Measurements from ENCODE around the gene ZPLD1. TPM values are rescaled to one million over a fixed set of nuclear protein-coding genes. Genes with fewer than 3 reads are reported as not detected.

ZPLD1 gene
- total RNA-seq, 1 experiment from 2014 or later, result not detected

- Histone ChIP-seq H2BK120ac (ENCODE audit: low read depth, low read length, poor library complexity, severe bottlenecking) (no peak overlapping the region), H3T11ph (ENCODE audit: low read length) (no peak overlapping the region), H3K23ac (ENCODE audit: insufficient read length, low read depth, low read length) (no peak overlapping the region), H3K79me1 (ENCODE audit: insufficient read depth, low read depth, low read length, poor library complexity, severe bottlenecking) (no peaks in the 10 kb centered on the region), H3K23me2 (ENCODE audit: insufficient read length, low read depth, low read length, poor library complexity, severe bottlenecking) (no peaks in the 10 kb centered on the region), H3K9ac (ENCODE audit: extremely low read depth, insufficient read length, low read length) (no peak overlapping the region), H2AK5ac (ENCODE audit: insufficient read length, low read length) (no peak overlapping the region), H2AFZ (ENCODE audit: low read length) (no peak overlapping the region), H2BK20ac (ENCODE audit: low read depth, low read length, poor library complexity, severe bottlenecking) (no peak overlapping the region), H2BK15ac (ENCODE audit: low read depth, low read length) (no peak overlapping the region), H3K14ac (ENCODE audit: insufficient read depth, low read length) (no peak overlapping the region), H4K91ac (ENCODE audit: insufficient read length, low read depth, low read length) (no peak overlapping the region), H4K20me1 (ENCODE audit: control insufficient read depth, insufficient read depth, insufficient read length) (no peaks in the 10 kb centered on the region), H3K56ac (ENCODE audit: insufficient read length, low read depth, low read length) (no peak overlapping the region), H3K18ac (ENCODE audit: insufficient read length, low read depth, low read length) (no peak overlapping the region), H3K4me1 (ENCODE audit: insufficient read depth, low read length) (no peaks in the 10 kb centered on the region), H3K79me2 (ENCODE audit: insufficient read depth, low read length) (no peaks in the 10 kb centered on the region), H2BK5ac (ENCODE audit: insufficient read length, low read length) (no peak overlapping the region), H3K4ac (ENCODE audit: low read depth, low read length) (no peak overlapping the region), H2BK12ac (ENCODE audit: insufficient read length, low read depth, low read length) (no peak overlapping the region), H3K9me3 (ENCODE audit: control insufficient read depth, low read depth, low read length) (no peaks in the 10 kb centered on the region), H3K27ac (ENCODE audit: insufficient read length, low read depth, low read length) (no peak overlapping the region), H3K27me3 (ENCODE audit: insufficient read depth, low read length) (no peaks in the 10 kb centered on the region), H4K8ac (replicated peaks; ENCODE audit: insufficient read length, low read depth, low read length) (no peak overlapping the region), H4K5ac (ENCODE audit: insufficient read length, low read depth, low read length) (no peak overlapping the region), H3K4me2 (ENCODE audit: insufficient read depth, insufficient read length, low read length) (no peak overlapping the region)
- Mint-ChIP-seq H3K36me3 (ENCODE audit: insufficient read depth in 1 of 3, low read depth in 3 of 3) (no peaks in the 10 kb centered on the region), H3K27me3 (ENCODE audit: low read depth) (no peaks in the 10 kb centered on the region), H3K9me3 (no peaks in the 10 kb centered on the region; a peak in 1 of 5 replicates), H3K4me3 (no peak overlapping the region), H3K4me1 (no peaks in the 10 kb centered on the region), H3K27ac (no peak overlapping the region)
- no peak for TF ChIP-seq CTCF (conservative IDR thresholded peaks at IDR 0.05)
- DNase-seq, result no peak
- no CpG with 5 or more reads among the region's 2 CpGs for WGBS (ENCODE audit: extremely low coverage, insufficient read length, low lambda C conversion rate)
Observed at GRCh38 chr3:102471491-102471890, 36.7 kb downstream of the ZPLD1 start.

Measured in H9 (cell line).